T-helper 2 cell treated with Interferon-gamma antibody and Interleukin-4, amounts not matched to agents 5 μg/mL and 100 μg/mL, for 36 hours (primary cell): ENCODE measurements around the gene MBD4.
A peak's percentile ranks its signal among the peaks of the same experiment; 100 is the strongest.
"Not testable (repeated sequence)": the region's sequence is repeated elsewhere in the genome, so short reads cannot be mapped to it uniquely, and the experiment has no call there.

Source experiments
- DNase-seq: peaks from one replicate; pipeline ENCODE4 v3.0.0; 2021; ENCODE audit warnings: low spot score
- H3K27ac Mint-ChIP-seq: one replicate; pipeline ENCODE4 v1.8.0; 2021; ENCODE audit warnings: mild to moderate bottlenecking, mixed read lengths
- H3K27me3 Mint-ChIP-seq: one replicate; pipeline ENCODE4 v1.8.0; 2021; ENCODE audit warnings: low read depth, mixed read lengths
- H3K36me3 Mint-ChIP-seq: one replicate; pipeline ENCODE4 v1.8.0; 2021; ENCODE audit warnings: low read depth, mixed read lengths
- H3K4me1 Mint-ChIP-seq: one replicate; pipeline ENCODE4 v1.8.0; 2021; ENCODE audit warnings: low read depth, mixed read lengths
- H3K4me3 Mint-ChIP-seq: one replicate; pipeline ENCODE4 v1.8.0; 2022; ENCODE audit warnings: mild to moderate bottlenecking, moderate library complexity, mixed read lengths
- H3K9me3 Mint-ChIP-seq: one replicate; pipeline ENCODE4 v1.8.0; 2021; ENCODE audit warnings: mixed read lengths

Gene MBD4

GRCh38 chr3:129399895-129400357, 39.8 kb downstream of the MBD4 start:
- Mint-ChIP-seq H3K36me3 (peaks cover 13% of the 10 kb centered on the region), H3K27ac (peak overlapping the region; percentile 96), H3K4me1 (peaks cover 26% of the 10 kb centered on the region), H3K27me3 (no peaks in the 10 kb centered on the region), H3K4me3 (peak overlapping the region; percentile 98), H3K9me3 (no peaks in the 10 kb centered on the region)
- DNase-seq, result no peak

DNA sequence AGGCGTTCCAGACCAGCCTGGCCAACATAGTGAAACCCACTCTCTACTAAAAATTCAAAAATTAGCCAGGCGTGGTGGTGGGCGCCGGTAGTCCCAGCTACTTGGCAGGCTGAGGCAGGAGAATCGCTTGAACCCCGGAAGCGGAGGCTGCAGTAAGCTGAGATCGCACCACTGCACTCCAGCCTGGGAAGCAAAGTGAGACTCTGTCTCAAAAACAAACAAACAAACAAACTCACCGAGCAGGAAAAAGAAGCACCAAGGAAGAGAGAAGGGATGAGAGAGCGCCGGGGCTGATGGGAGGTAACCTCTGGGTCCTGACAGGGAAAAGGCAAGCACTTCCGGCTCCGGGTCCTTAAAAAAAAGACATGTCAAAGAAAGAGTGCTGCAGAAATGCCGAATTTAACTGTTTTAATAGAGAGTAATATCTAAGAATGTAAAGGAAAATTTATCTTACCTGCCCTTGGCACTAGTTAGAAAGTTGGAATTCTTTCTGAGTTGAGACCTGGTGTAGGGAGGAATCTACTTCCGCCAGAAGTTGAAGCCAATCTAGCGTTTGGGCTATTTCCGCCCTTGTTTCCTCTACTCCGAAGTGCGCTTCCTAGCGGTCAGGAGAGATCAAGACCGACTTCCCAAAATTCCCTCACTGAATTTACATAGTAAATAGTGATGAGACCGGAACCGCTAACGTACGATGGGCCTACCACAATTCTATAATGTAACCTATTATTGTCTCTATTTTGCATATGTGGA, 40.4 kb downstream of the MBD4 start:
- Mint-ChIP-seq H3K27me3 (no peaks in the 10 kb centered on the region), H3K4me3 (peak overlapping the region; percentile 98), H3K4me1 (peaks cover 29% of the 10 kb centered on the region), H3K36me3 (peaks cover 17% of the 10 kb centered on the region), H3K9me3 (no peaks in the 10 kb centered on the region), H3K27ac (peak overlapping the region; percentile 96)
- DNase-seq, result peak; percentile 75

DNA sequence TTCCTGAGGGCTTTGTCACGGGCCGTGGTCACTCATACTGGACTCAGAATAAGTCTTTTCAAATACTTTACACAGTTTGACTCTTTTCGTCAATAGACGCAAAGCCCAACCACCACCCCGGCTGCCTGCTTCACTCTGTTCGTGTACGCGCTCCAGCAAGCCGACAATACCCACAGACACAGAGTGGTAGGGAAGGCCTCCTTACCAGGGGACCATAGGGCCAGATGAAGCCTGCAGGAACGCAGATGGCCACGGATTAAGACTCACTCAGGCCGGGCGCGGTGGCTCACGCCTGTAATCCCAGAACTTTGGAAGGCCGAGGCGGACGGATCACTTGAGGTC, 41.0 kb downstream of the MBD4 start:
- Mint-ChIP-seq H3K27ac (peak overlapping the region; percentile 96), H3K27me3 (no peaks in the 10 kb centered on the region), H3K36me3 (peaks cover 19% of the 10 kb centered on the region), H3K9me3 (no peaks in the 10 kb centered on the region), H3K4me1 (peaks cover 29% of the 10 kb centered on the region), H3K4me3 (peak overlapping the region; percentile 98)
- DNase-seq, result no peak

GRCh38 chr3:129393760-129394564, 45.8 kb downstream of the MBD4 start:
- not testable (repeated sequence) for H3K27ac Mint-ChIP-seq, H3K9me3 Mint-ChIP-seq, DNase-seq, H3K4me3 Mint-ChIP-seq, H3K27me3 Mint-ChIP-seq
- Mint-ChIP-seq H3K36me3 (peaks cover 41% of the 10 kb centered on the region), H3K4me1 (peaks cover 24% of the 10 kb centered on the region)

GRCh38 chr3:129393271-129393670, 46.5 kb downstream of the MBD4 start:
- H3K4me1 Mint-ChIP-seq, result peaks cover 20% of the 10 kb centered on the region
- H3K4me3 Mint-ChIP-seq, result no peak overlapping the region
- H3K27ac Mint-ChIP-seq, result no peak overlapping the region
- no peak for DNase-seq
- H3K27me3 Mint-ChIP-seq, result no peaks in the 10 kb centered on the region
- H3K9me3 Mint-ChIP-seq, result no peaks in the 10 kb centered on the region
- peaks cover 44% of the 10 kb centered on the region for H3K36me3 Mint-ChIP-seq

GRCh38 chr3:129392106-129392887, 47.5 kb downstream of the MBD4 start:
- not testable (repeated sequence) for DNase-seq, H3K27me3 Mint-ChIP-seq, H3K27ac Mint-ChIP-seq, H3K9me3 Mint-ChIP-seq, H3K4me3 Mint-ChIP-seq
- Mint-ChIP-seq H3K4me1 (peaks cover 11% of the 10 kb centered on the region), H3K36me3 (peaks cover 49% of the 10 kb centered on the region)

GRCh38 chr3:129391583-129391982, 48.2 kb downstream of the MBD4 start:
- peaks cover 53% of the 10 kb centered on the region for H3K36me3 Mint-ChIP-seq
- DNase-seq, H3K27ac Mint-ChIP-seq, H3K27me3 Mint-ChIP-seq, H3K9me3 Mint-ChIP-seq, H3K4me1 Mint-ChIP-seq, H3K4me3 Mint-ChIP-seq: not testable (repeated sequence)

DNA sequence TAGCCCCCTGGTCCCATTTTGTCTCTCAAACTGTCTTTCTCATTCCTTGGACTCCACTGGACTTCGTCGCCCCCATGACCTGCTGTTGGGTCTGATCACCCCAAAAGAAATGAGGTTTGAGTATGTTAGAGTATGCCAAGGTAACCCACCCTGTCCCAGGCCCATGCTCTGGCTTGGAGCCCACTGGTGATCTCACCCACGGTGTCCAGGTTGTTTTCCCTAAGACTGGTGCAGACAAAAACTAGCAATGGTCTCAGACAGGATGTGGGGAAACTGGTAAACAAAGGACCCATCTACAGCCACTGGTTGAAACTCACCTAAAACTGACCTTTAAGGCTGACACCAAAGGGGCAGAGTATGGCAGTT, 50.2 kb downstream of the MBD4 start:
- Mint-ChIP-seq H3K27ac (no peak overlapping the region), H3K36me3 (peaks cover 42% of the 10 kb centered on the region), H3K27me3 (no peaks in the 10 kb centered on the region), H3K4me1 (no peaks in the 10 kb centered on the region), H3K4me3 (no peak overlapping the region), H3K9me3 (no peaks in the 10 kb centered on the region)
- no peak for DNase-seq

DNA sequence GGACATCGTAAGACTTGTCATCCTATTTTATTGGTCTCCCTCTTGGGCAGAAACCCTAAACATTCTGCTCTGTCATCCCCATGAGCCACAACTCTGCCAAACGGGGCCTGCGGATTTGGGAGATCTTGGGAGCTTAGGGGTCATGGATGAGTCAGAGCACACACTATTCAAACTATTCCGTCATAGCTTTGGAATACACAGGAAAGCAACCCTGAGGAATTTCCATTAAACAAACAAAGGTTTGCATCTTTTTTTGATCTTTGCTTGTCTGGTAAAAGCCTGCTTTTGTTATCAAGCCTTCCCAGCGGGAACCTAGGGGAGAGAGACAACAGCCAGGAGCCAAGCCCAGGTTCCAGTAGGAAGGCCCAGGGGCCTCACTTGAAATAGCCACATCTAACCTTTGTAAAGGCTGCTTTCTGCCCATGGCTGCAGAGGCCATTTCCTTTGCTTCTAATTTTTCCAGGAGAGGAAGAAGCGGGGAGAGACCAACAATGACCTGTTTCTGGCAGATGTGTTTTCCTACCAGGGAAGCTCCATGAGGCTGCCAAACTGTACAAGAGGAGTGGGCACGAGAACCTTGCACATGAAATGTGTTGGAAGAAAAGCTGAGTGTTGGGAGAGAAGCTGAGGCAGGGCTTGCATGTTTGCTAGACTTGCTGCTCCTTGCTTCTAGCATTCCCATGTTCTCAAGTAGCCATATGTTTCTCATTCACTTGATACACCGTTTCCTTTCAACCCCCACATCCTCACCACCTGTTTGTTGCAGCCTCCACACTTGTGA, 50.8 kb downstream of the MBD4 start:
- H3K27ac Mint-ChIP-seq, result not testable (repeated sequence)

DNA sequence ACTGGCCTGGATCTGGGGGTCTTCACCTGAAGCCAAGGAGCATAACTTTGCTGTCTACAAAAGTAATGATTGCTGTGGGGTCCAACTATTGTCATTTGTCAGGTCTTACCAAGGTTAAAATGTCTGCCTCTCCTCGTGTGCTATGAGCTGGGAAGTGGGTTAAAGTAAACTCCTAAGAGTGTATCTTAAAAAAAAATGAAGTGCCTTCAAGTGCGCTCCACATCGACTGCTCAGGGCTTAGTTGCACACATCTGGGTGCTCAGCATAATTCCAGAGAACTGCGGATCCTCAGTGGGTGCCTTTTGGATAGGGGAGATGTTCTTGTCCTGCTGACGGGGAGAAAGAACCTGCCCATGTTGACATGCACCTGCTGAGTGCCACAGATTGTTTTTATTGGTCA, 52.3 kb downstream of the MBD4 start:
- no peaks in the 10 kb centered on the region for H3K4me1 Mint-ChIP-seq
- DNase-seq, result no peak
- no peaks in the 10 kb centered on the region for H3K9me3 Mint-ChIP-seq
- H3K27ac Mint-ChIP-seq, result no peak overlapping the region
- H3K4me3 Mint-ChIP-seq, result no peak overlapping the region
- H3K36me3 Mint-ChIP-seq, result peaks cover 33% of the 10 kb centered on the region
- no peaks in the 10 kb centered on the region for H3K27me3 Mint-ChIP-seq

More for the DNA sequence above, 50.8 kb downstream of the MBD4 start:
- not testable (repeated sequence) for H3K4me1 Mint-ChIP-seq, H3K4me3 Mint-ChIP-seq, DNase-seq, H3K27me3 Mint-ChIP-seq, H3K9me3 Mint-ChIP-seq
- H3K36me3 Mint-ChIP-seq, result peaks cover 39% of the 10 kb centered on the region

GRCh38 chr3:129386984-129387383, 52.8 kb downstream of the MBD4 start:
- DNase-seq, result no peak
- Mint-ChIP-seq H3K4me3 (no peak overlapping the region), H3K9me3 (no peaks in the 10 kb centered on the region), H3K36me3 (peaks cover 33% of the 10 kb centered on the region), H3K4me1 (no peaks in the 10 kb centered on the region), H3K27ac (no peak overlapping the region), H3K27me3 (no peaks in the 10 kb centered on the region)

DNA sequence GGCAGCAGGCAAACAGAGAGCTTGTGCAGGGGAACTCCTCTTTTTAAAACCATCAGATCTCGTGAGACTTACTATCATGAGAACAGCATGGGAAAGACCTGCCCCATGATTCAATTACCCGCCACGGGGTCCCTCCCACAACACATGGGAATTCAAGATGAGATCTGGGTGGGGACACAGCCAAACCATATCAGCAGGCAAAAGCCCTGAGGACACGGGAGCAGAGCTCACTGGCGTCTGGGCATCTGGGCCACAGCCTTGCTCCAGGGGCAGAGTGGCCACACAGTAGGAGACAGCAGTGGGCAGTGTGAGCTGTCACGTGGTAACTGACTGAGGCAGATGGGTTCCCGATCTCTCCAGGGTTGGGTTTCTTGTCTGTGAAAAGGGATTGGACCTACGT, 54.2 kb downstream of the MBD4 start:
- H3K4me1 Mint-ChIP-seq, H3K27ac Mint-ChIP-seq, H3K4me3 Mint-ChIP-seq, H3K27me3 Mint-ChIP-seq, H3K9me3 Mint-ChIP-seq, DNase-seq: not testable (repeated sequence)
- peaks cover 25% of the 10 kb centered on the region for H3K36me3 Mint-ChIP-seq

DNA sequence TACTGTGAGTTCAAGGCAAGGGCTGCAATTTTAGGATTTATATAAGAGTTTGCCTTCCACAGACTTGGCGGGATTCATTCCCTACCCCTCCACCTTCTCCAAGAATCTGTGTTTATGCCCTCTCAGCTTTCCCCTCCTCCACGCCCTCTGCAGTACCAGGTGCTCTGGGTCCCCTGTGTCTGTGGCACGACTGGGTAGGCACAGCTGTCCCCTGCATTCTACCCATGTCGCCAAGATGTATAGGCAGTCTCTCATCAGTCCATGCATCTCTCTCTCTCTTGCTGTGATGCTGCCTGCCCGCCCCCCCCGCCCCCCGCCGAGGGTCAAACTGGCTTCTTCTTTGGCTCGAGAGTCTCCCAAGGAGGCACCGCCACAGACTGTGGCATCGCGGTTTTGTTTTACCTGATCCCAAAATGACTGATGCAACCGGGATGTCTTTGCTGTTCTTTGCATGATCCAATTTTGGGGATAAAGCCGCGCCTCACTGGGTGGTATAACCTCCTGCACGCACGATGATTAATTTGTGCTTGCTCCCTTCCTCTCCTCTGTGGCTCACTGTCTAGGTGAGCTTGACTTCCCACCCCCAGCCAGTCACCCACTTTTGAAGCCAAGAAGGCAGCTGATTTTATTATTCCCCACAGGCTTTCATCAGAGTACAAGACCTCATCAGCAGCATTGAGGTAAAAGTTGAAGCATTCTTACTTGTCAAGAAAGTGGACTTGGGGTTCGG, 55.0 kb downstream of the MBD4 start:
- Mint-ChIP-seq H3K4me1 (no peaks in the 10 kb centered on the region), H3K27ac (no peak overlapping the region), H3K4me3 (no peak overlapping the region), H3K36me3 (peaks cover 31% of the 10 kb centered on the region), H3K27me3 (no peaks in the 10 kb centered on the region), H3K9me3 (peaks cover 3% of the 10 kb centered on the region)
- no peak for DNase-seq
